Activated CD4-positive, alpha-beta T cell treated with anti-CD3 and anti-CD28 coated beads, Interleukin-2, amount 50 U/mL, for 1 hour (primary cell): ENCODE data around the gene MYH15.

Experiments
- DNase-seq: peaks from one replicate; pipeline ENCODE4 v3.0.0-alpha.2; 2020

MYH15 gene

GRCh38 chr3:108509263-108509662 is 1.1 kb downstream of the MYH15 start:
- no peak for DNase-seq

DNA sequence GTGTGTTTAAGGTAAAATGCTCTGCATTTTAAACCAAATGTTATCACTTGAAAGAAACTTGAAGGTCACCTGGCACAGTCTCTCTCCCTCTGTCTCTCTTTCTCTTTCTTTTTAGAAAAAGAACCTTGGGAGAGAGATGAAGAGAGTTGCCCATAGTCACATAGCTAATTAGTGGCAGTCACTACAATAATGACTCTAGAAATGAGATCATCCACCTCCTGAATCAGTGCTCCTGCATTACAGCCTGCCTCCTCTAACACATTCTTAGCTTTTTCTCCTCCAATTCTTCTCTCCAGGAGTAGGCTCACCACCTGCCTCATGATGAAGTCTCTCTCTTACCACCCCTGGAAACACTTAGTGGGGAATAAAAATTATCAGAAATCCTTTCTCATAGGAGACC is 2.5 kb downstream of the MYH15 start:
- no peak for DNase-seq

GRCh38 chr3:108505811-108506210 is 4.6 kb downstream of the MYH15 start:
- DNase-seq = no peak

- no peak for DNase-seq
These were observed 6.7 kb downstream of the MYH15 start for GRCh38 chr3:108503722-108504121.

DNA sequence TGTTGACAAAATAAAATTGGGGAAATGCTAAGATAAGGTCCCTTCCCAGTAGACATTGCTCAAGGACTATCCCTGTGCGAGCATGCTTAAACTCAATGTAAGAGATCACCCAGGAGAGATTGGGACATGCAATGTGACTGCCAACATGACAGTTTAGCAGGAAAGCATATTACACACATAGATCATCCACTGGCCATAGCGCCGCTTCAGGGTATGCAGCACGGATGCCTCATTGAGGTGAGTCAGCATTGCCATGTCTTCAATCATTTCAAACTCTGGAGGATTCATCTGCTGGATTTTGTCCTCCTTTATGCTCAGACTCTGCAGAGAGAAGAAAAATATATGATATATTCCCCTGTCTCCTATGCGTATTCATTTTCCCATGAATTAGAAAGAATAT is 8.9 kb downstream of the MYH15 start:
- DNase-seq = no peak

DNA sequence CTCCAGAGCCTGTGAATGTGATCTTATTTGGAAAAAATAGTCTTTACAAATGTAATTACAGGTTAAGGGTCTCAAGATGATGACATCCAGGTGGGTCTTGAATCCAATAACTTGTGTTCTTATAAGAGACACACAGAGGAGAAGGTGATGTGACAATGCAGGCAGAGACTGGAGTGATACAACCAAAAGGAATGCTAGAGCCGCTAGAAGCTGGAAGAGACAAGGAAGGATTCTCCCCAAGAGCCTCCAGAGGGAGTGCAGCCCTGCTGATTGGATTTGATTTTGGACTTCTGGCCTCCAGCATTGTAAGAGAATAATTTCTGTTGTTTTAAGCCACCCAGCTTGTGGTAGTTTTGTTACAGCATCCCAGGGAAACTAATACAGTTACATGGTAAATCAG is 9.7 kb downstream of the MYH15 start:
- no peak for DNase-seq

GRCh38 chr3:108497271-108497670 is 13.1 kb downstream of the MYH15 start:
- no peak for DNase-seq

DNA sequence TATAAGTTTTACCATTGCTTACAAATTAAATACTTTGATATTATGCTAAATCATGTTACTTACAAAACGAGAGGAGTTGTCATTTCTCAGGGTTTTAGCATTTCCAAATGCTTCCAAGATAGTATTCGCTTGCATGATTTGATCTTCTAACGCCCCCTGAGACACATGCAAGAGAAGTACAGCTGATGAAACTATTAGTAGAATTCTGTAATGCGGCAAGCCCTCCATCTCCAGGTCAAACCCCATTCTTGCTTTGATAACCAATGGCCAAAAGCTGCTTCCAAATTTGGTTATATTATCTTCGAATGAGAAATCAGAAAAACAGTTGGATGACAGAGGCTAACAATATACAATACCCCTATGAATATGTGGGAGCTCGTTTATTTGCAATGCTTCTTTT is 14.7 kb downstream of the MYH15 start:
- DNase-seq = no peak

- DNase-seq = no peak
These were observed 15.4 kb downstream of the MYH15 start for GRCh38 chr3:108494906-108495531.

GRCh38 chr3:108493862-108494261 is 16.5 kb downstream of the MYH15 start:
- no peak for DNase-seq

GRCh38 chr3:108491456-108491855 is 18.9 kb downstream of the MYH15 start:
- no peak for DNase-seq

- DNase-seq = peak; percentile 18
These were observed 20.6 kb downstream of the MYH15 start for GRCh38 chr3:108489776-108490175.

- no peak for DNase-seq
These were observed 21.8 kb downstream of the MYH15 start for GRCh38 chr3:108488631-108489030.

- no peak for DNase-seq
These were observed 23.0 kb downstream of the MYH15 start for GRCh38 chr3:108487439-108487838.

GRCh38 chr3:108486941-108487340 is 23.5 kb downstream of the MYH15 start:
- no peak for DNase-seq

GRCh38 chr3:108486338-108486737 is 24.1 kb downstream of the MYH15 start:
- DNase-seq = no peak

DNA sequence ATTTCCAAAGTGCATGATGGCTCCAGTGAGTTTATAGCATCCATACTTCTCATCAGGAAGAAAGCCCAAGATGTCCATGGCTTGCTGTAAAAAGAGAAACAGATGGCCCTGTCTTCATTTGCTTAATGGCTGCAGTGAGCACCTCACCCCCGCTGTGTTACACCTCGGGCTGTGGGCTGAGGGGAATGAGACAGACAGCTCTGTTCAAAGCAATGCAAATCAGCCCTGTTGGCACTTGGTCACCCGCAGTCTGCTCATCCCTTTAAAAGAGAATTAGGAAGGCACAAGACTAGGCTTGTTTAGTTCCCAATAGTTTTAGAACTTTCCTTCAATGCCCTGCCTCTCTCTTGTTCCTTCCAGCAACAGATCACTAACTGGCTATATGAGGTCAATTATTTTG is 25.2 kb downstream of the MYH15 start:
- DNase-seq = no peak

DNA sequence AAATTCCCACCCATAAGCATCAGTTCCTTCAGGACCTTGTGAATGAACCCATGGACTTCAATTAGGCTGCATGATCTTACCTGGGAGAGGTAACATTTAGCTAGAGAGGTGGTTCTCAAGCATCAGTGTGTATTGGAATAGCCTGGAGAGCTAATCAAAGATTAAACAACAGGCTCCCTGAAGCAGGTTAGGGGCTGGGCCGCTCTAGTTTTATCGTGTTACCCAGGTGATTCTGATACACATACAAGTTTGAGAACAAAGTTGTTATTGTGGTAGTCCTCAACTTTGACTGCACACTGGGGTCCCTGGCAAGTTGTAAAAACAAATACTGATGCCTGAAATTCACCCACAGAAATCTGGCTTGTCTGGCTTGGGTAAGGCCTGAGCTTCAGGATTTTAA is 31.2 kb downstream of the MYH15 start:
- DNase-seq = no peak

GRCh38 chr3:108477511-108478147 is 32.8 kb downstream of the MYH15 start:
- peak; percentile 51 for DNase-seq

GRCh38 chr3:108475220-108475782 is 35.1 kb downstream of the MYH15 start:
- DNase-seq = no peak

DNA sequence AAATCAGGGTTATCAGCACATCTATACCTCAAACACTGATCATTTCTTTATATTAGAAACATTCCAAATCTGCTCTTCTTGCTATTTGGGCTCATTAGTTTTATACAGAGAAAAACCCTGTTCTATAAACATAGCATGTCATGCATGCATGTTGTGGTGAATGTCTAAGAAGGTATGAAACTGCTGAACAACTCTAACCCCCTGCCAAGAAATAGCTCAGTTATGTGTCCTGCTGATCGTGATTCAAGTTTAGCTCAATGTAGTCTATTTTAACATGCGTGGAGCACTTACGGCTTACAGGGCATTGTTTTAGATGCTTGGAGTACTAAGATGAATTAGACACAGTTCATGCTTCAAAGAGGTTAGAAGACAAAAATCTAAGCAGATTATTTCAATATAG is 35.8 kb downstream of the MYH15 start:
- DNase-seq = no peak

DNA sequence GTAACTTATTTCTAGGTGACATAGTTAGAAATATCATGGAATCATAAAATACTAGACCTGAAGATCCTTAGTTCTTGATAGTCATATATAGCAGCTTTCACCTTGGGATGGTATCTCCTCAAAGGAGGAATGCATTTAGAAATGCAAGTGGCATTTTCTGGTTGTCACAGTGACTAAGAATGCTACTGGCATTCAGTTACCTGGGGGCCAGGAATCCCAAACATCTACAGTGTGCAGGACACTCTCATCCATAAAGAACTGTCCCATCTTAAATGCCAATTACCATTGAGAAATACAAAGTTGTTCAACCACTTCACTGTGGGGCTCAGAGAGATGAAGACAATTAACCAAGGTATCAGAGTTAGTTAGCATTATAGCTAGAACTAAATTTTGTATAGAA is 36.7 kb downstream of the MYH15 start:
- no peak for DNase-seq

DNA sequence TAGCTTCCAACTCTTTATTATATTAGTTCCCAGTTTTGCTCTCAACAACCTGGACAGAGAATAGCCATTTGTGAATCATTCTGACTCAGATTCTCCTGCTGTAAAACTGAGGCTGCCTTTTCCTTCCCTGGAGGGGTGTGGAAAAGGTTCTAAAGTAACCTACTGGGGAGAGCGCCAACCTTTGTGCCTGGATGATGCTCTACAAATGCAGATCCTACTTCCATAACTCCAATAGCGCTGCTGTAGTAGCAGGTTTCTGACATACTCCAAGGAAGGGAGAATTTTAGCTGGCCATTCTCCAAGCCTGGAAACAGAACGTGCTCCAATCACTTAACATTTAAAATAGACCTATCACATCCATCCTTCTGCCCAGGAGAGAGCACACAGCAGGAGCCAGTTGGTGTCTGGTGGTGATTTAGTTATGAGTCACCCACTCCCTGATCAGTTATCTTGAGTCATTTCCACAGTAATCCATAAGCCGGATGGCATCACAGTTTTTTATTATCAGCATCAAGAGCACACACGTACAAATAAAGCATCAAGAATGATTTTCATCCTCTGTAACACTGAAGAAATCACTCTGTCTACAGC is 38.3 kb downstream of the MYH15 start:
- no peak for DNase-seq

- DNase-seq = no peak
These were observed 39.0 kb downstream of the MYH15 start for GRCh38 chr3:108471426-108471825.
